Measurements from ENCODE around the gene S100P.

DNA sequence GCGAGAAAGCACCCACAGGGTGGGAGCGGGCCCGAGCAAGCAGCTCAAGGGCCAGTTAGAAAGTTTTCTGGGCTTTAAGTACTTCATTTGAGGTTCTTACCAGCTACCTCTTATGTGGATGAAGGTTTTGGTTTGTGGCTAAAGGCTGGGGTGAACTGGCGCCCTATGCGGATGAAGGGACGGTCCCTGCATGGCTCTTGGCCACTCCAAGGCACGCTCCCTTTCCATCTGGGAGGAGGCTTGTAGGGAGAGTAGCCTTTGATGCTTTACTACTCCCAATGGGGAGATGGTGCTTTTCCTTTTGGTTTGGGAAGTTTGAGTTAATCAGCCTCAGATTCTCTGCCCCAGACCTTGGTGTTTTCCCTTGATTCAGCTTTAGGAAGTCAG lies 35.5 kb upstream of the S100P start:
- TF ChIP-seq, protein P1, sequence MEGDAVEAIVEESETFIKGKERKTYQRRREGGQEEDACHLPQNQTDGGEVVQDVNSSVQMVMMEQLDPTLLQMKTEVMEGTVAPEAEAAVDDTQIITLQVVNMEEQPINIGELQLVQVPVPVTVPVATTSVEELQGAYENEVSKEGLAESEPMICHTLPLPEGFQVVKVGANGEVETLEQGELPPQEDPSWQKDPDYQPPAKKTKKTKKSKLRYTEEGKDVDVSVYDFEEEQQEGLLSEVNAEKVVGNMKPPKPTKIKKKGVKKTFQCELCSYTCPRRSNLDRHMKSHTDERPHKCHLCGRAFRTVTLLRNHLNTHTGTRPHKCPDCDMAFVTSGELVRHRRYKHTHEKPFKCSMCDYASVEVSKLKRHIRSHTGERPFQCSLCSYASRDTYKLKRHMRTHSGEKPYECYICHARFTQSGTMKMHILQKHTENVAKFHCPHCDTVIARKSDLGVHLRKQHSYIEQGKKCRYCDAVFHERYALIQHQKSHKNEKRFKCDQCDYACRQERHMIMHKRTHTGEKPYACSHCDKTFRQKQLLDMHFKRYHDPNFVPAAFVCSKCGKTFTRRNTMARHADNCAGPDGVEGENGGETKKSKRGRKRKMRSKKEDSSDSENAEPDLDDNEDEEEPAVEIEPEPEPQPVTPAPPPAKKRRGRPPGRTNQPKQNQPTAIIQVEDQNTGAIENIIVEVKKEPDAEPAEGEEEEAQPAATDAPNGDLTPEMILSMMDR (IDR thresholded peaks at IDR 0.05): no peak
- TF ChIP-seq POLR2A (IDR thresholded peaks at IDR 0.05; ENCODE audit: low read length) (no peak), MYC (IDR thresholded peaks at IDR 0.05; ENCODE audit: borderline replicate concordance, low read length) (no peak), RAD21 (conservative IDR thresholded peaks at IDR 0.05 in 1 of 2, IDR thresholded peaks at IDR 0.05 in 1 of 2) (no peak), RFX5 (IDR thresholded peaks at IDR 0.05) (no peak), PHF8 (IDR thresholded peaks at IDR 0.05; ENCODE audit: borderline replicate concordance, low read depth) (no peak), JUN (IDR thresholded peaks at IDR 0.05) (no peak), MAZ (IDR thresholded peaks at IDR 0.05; ENCODE audit: borderline replicate concordance, low read depth, low read length) (no peak), EP300 (IDR thresholded peaks at IDR 0.05) (no peak), NPAS2 (CRISPR knock-in tag; IDR thresholded peaks at IDR 0.05; ENCODE audit: borderline replicate concordance) (no peak)
- TF ChIP-seq, protein P2, sequence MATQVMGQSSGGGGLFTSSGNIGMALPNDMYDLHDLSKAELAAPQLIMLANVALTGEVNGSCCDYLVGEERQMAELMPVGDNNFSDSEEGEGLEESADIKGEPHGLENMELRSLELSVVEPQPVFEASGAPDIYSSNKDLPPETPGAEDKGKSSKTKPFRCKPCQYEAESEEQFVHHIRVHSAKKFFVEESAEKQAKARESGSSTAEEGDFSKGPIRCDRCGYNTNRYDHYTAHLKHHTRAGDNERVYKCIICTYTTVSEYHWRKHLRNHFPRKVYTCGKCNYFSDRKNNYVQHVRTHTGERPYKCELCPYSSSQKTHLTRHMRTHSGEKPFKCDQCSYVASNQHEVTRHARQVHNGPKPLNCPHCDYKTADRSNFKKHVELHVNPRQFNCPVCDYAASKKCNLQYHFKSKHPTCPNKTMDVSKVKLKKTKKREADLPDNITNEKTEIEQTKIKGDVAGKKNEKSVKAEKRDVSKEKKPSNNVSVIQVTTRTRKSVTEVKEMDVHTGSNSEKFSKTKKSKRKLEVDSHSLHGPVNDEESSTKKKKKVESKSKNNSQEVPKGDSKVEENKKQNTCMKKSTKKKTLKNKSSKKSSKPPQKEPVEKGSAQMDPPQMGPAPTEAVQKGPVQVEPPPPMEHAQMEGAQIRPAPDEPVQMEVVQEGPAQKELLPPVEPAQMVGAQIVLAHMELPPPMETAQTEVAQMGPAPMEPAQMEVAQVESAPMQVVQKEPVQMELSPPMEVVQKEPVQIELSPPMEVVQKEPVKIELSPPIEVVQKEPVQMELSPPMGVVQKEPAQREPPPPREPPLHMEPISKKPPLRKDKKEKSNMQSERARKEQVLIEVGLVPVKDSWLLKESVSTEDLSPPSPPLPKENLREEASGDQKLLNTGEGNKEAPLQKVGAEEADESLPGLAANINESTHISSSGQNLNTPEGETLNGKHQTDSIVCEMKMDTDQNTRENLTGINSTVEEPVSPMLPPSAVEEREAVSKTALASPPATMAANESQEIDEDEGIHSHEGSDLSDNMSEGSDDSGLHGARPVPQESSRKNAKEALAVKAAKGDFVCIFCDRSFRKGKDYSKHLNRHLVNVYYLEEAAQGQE (IDR thresholded peaks at IDR 0.05): no peak
- TF ChIP-seq, protein P3, sequence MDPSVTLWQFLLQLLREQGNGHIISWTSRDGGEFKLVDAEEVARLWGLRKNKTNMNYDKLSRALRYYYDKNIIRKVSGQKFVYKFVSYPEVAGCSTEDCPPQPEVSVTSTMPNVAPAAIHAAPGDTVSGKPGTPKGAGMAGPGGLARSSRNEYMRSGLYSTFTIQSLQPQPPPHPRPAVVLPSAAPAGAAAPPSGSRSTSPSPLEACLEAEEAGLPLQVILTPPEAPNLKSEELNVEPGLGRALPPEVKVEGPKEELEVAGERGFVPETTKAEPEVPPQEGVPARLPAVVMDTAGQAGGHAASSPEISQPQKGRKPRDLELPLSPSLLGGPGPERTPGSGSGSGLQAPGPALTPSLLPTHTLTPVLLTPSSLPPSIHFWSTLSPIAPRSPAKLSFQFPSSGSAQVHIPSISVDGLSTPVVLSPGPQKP (IDR thresholded peaks at IDR 0.05; ENCODE audit: low read depth, low read length): no peak
- TF ChIP-seq, protein P4, sequence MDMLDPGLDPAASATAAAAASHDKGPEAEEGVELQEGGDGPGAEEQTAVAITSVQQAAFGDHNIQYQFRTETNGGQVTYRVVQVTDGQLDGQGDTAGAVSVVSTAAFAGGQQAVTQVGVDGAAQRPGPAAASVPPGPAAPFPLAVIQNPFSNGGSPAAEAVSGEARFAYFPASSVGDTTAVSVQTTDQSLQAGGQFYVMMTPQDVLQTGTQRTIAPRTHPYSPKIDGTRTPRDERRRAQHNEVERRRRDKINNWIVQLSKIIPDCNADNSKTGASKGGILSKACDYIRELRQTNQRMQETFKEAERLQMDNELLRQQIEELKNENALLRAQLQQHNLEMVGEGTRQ (IDR thresholded peaks at IDR 0.05): no peak

All from A549 (cell line).